Bronchial epithelial cell (primary cell): ENCODE data around the gene GALR3. TPM values are rescaled to one million over a fixed set of nuclear protein-coding genes. Genes with fewer than 3 reads are reported as not detected.

Experiments used
- DNase-seq: peaks from one replicate; pipeline ENCODE4 v3.0.0-alpha.2; 2010; ENCODE audit warnings: low read depth
- FAIRE-seq: peaks from 2 replicates; lab custom pipeline; 2011; peaks lifted over from hg19 to GRCh38; lab: Jason Lieb, UNC
- H3K27me3 ChIP-seq: 2 replicates; pipeline ENCODE4 v1.5.1; 2011; ENCODE audit warnings: low read length; ENCODE audit not compliant: control insufficient read depth, insufficient read depth
- H3K36me3 ChIP-seq: 2 replicates; pipeline ENCODE4 v1.5.1; 2011; ENCODE audit warnings: low read length; ENCODE audit not compliant: control insufficient read depth, insufficient read depth
- H3K4me3 ChIP-seq: 2 replicates; pipeline ENCODE4 v1.5.1; 2011; ENCODE audit warnings: mild to moderate bottlenecking, low read depth, low read length, control low read depth
- total RNA-seq: library from RNA; depleted of rRNA; stranded (reverse); fragments of >200 nt; gene quantifications from 2 replicates; pipeline ENCODE4 v1.2.1, GENCODE V29; 2014
- TF ChIP-seq, protein P1 (sequence below): IDR thresholded peaks from 2 replicates; pipeline ENCODE4 v1.5.1; 2011; ENCODE audit warnings: mild to moderate bottlenecking, moderate library complexity, low read length, control low read depth, inconsistent platforms; ENCODE audit not compliant: insufficient read depth, severe bottlenecking

Gene GALR3
- total RNA-seq, 1 donor from 2014 or later = not detected

- H3K36me3 ChIP-seq = peaks cover 6% of the 10 kb centered on the region
- DNase-seq (no peak), FAIRE-seq (no peak)
- H3K4me3 ChIP-seq = no peak overlapping the region
- H3K27me3 ChIP-seq = no peaks in the 10 kb centered on the region
- TF ChIP-seq, protein P1, sequence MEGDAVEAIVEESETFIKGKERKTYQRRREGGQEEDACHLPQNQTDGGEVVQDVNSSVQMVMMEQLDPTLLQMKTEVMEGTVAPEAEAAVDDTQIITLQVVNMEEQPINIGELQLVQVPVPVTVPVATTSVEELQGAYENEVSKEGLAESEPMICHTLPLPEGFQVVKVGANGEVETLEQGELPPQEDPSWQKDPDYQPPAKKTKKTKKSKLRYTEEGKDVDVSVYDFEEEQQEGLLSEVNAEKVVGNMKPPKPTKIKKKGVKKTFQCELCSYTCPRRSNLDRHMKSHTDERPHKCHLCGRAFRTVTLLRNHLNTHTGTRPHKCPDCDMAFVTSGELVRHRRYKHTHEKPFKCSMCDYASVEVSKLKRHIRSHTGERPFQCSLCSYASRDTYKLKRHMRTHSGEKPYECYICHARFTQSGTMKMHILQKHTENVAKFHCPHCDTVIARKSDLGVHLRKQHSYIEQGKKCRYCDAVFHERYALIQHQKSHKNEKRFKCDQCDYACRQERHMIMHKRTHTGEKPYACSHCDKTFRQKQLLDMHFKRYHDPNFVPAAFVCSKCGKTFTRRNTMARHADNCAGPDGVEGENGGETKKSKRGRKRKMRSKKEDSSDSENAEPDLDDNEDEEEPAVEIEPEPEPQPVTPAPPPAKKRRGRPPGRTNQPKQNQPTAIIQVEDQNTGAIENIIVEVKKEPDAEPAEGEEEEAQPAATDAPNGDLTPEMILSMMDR = no peak
Measured at GRCh38 chr22:37827056-37827455, 3.9 kb downstream of the GALR3 start.

DNA sequence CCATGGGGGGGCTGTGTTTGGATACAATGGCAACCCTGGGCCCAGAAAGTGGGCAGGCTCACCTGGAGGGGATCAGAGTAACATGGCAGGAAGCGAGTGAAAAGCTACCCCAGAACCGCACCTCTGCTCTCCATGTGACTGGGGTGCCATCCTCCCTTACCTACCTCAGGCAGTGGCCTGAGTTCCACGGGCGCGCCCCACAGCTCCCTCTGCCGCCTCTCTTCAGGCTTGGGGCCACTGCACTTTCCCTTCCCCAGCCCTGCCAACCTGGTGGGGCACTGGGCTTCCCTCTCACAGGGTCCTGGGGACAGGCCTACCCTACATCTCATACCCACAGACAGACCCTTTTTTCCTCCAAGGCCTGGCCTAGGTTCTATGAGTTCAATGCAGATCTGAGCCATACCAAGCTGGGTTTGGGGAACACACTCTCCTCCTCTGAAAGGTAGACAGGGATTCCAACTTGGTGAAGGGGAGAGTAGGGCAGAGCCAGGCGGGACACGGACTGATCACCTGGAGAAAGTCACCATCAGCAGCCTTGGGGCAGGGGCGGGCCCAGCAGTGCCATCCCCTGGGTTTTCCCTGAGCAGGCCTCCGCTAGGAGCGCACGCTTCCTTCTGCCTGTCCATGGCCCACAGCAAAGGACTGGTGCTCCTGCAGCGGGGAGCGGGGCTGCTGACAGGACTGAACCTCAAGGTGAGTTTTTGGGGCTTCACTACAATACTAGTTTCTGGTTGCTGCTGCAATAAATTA is 7.1 kb downstream of the GALR3 start:
- DNase-seq = no peak
- Histone ChIP-seq H3K36me3 (peaks cover 20% of the 10 kb centered on the region), H3K4me3 (no peak overlapping the region), H3K27me3 (no peaks in the 10 kb centered on the region)
- FAIRE-seq = no peak
- TF ChIP-seq, protein P1 = no peak

- Histone ChIP-seq H3K4me3 (no peak overlapping the region), H3K27me3 (no peaks in the 10 kb centered on the region), H3K36me3 (peaks cover 20% of the 10 kb centered on the region)
- TF ChIP-seq, protein P1 = no peak
- no peak for FAIRE-seq
- no peak for DNase-seq
Measured at GRCh38 chr22:37831472-37831871, 8.3 kb downstream of the GALR3 start.

GRCh38 chr22:37832022-37832857 is 9.1 kb downstream of the GALR3 start:
- no peak overlapping the region for H3K4me3 ChIP-seq
- no peak for DNase-seq
- TF ChIP-seq, protein P1 = no peak
- H3K27me3 ChIP-seq = no peaks in the 10 kb centered on the region
- H3K36me3 ChIP-seq = peaks cover 20% of the 10 kb centered on the region
- no peak for FAIRE-seq

- H3K4me3 ChIP-seq = no peak overlapping the region
- H3K27me3 ChIP-seq = no peaks in the 10 kb centered on the region
- TF ChIP-seq, protein P1 = no peak
- DNase-seq = no peak
- FAIRE-seq = no peak
- H3K36me3 ChIP-seq = peaks cover 7% of the 10 kb centered on the region
Measured at GRCh38 chr22:37842015-37842793, 19.0 kb downstream of the GALR3 start.
